ENCODE data around the gene DOCK2.

DOCK2 gene

GRCh38 chr5:169836835-169837536 lies 199.9 kb downstream of the DOCK2 start:
- H3K9ac ChIP-seq (ENCODE audit: low read length) = no peak overlapping the region
- no peak overlapping the region for H3K4me2 ChIP-seq (ENCODE audit: low read depth, low read length)
- no peaks in the 10 kb centered on the region for H3K4me1 ChIP-seq (ENCODE audit: low read length)
- no peak overlapping the region for H3K27ac ChIP-seq (ENCODE audit: low read length)
- H3K9me2 ChIP-seq (replicated peaks; ENCODE audit: insufficient read depth, low read length) = no peaks in the 10 kb centered on the region
- H3K9me3 ChIP-seq (replicated peaks; ENCODE audit: insufficient read depth, low read length) = no peaks in the 10 kb centered on the region
- H3F3A ChIP-seq (ENCODE audit: insufficient read depth, low read length) = no peaks in the 10 kb centered on the region
- TF ChIP-seq, protein P1, sequence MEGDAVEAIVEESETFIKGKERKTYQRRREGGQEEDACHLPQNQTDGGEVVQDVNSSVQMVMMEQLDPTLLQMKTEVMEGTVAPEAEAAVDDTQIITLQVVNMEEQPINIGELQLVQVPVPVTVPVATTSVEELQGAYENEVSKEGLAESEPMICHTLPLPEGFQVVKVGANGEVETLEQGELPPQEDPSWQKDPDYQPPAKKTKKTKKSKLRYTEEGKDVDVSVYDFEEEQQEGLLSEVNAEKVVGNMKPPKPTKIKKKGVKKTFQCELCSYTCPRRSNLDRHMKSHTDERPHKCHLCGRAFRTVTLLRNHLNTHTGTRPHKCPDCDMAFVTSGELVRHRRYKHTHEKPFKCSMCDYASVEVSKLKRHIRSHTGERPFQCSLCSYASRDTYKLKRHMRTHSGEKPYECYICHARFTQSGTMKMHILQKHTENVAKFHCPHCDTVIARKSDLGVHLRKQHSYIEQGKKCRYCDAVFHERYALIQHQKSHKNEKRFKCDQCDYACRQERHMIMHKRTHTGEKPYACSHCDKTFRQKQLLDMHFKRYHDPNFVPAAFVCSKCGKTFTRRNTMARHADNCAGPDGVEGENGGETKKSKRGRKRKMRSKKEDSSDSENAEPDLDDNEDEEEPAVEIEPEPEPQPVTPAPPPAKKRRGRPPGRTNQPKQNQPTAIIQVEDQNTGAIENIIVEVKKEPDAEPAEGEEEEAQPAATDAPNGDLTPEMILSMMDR (IDR thresholded peaks at IDR 0.05; ENCODE audit: low read length) = no peak
- no peak for TF ChIP-seq EZH2 (optimal IDR thresholded peaks at IDR 0.05; ENCODE audit: low read depth, low read length)
- H2AFZ ChIP-seq (ENCODE audit: low read length) = no peak overlapping the region
- H3K4me3 ChIP-seq (ENCODE audit: low read length) = no peak overlapping the region
- no peaks in the 10 kb centered on the region for H3K27me3 ChIP-seq (replicated peaks; ENCODE audit: insufficient read depth, low read length)
- DNase-seq = no peak
- H3K36me3 ChIP-seq (replicated peaks; ENCODE audit: insufficient read depth, low read length) = no peaks in the 10 kb centered on the region
- no peaks in the 10 kb centered on the region for H4K20me1 ChIP-seq (ENCODE audit: insufficient read depth, low read length)
- H3K79me2 ChIP-seq (ENCODE audit: low read length) = no peaks in the 10 kb centered on the region

GRCh38 chr5:169837686-169838085 lies 200.6 kb downstream of the DOCK2 start:
- Histone ChIP-seq H4K20me1 (ENCODE audit: insufficient read depth, low read length) (no peaks in the 10 kb centered on the region), H3K27me3 (replicated peaks; ENCODE audit: insufficient read depth, low read length) (no peaks in the 10 kb centered on the region), H3K27ac (ENCODE audit: low read length) (no peak overlapping the region), H3K4me2 (ENCODE audit: low read depth, low read length) (no peak overlapping the region), H3K9me2 (replicated peaks; ENCODE audit: insufficient read depth, low read length) (no peaks in the 10 kb centered on the region), H3K9ac (ENCODE audit: low read length) (no peak overlapping the region), H3K4me1 (ENCODE audit: low read length) (no peaks in the 10 kb centered on the region), H3K79me2 (ENCODE audit: low read length) (no peaks in the 10 kb centered on the region), H3K36me3 (replicated peaks; ENCODE audit: insufficient read depth, low read length) (no peaks in the 10 kb centered on the region), H3K9me3 (replicated peaks; ENCODE audit: insufficient read depth, low read length) (no peaks in the 10 kb centered on the region), H3K4me3 (ENCODE audit: low read length) (no peak overlapping the region), H3F3A (ENCODE audit: insufficient read depth, low read length) (no peaks in the 10 kb centered on the region), H2AFZ (ENCODE audit: low read length) (no peak overlapping the region)
- TF ChIP-seq, protein P1 (IDR thresholded peaks at IDR 0.05; ENCODE audit: low read length) = no peak
- TF ChIP-seq EZH2 (optimal IDR thresholded peaks at IDR 0.05; ENCODE audit: low read depth, low read length) (no peak), EZH2phosphoT487 (IDR thresholded peaks at IDR 0.05; ENCODE audit: low read length) (no peak)
- no peak for DNase-seq

DNA sequence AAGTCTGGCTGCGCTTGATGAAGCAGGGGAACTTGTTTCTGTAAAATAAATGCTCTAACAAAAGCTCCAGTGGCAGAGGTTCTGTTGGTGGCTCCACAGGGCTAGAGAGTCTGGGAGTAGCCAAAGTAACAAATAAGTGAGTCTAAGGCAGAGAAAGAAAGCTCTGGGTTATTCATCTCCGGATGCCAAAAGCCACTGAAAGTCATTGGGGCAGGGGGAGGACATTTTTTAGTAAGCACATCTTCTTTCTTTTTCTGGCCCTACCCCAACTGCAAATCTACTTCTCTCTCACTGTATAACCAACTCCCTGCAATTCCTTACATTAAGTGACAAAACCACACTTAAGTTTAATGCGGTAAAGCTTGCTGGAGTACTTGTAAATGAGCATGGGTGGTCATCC lies 201.6 kb downstream of the DOCK2 start:
- Histone ChIP-seq H3F3A (ENCODE audit: insufficient read depth, low read length) (no peaks in the 10 kb centered on the region), H3K9ac (ENCODE audit: low read length) (no peak overlapping the region), H3K4me3 (ENCODE audit: low read length) (no peak overlapping the region), H3K36me3 (replicated peaks; ENCODE audit: insufficient read depth, low read length) (no peaks in the 10 kb centered on the region), H3K27me3 (replicated peaks; ENCODE audit: insufficient read depth, low read length) (no peaks in the 10 kb centered on the region), H4K20me1 (ENCODE audit: insufficient read depth, low read length) (no peaks in the 10 kb centered on the region), H3K4me2 (ENCODE audit: low read depth, low read length) (no peak overlapping the region), H3K9me3 (replicated peaks; ENCODE audit: insufficient read depth, low read length) (no peaks in the 10 kb centered on the region), H3K79me2 (ENCODE audit: low read length) (no peaks in the 10 kb centered on the region), H3K9me2 (replicated peaks; ENCODE audit: insufficient read depth, low read length) (no peaks in the 10 kb centered on the region), H3K4me1 (ENCODE audit: low read length) (no peaks in the 10 kb centered on the region), H3K27ac (ENCODE audit: low read length) (no peak overlapping the region), H2AFZ (ENCODE audit: low read length) (no peak overlapping the region)
- no peak for DNase-seq
- TF ChIP-seq, protein P1 (IDR thresholded peaks at IDR 0.05; ENCODE audit: low read length) = no peak
- TF ChIP-seq EZH2phosphoT487 (IDR thresholded peaks at IDR 0.05; ENCODE audit: low read length) = no peak
- TF ChIP-seq EZH2 (optimal IDR thresholded peaks at IDR 0.05; ENCODE audit: low read depth, low read length) = no peak

All from MM.1S (cell line).